Omental fat pad (tissue), 4 donors: Measurements from ENCODE around the gene UBE2F. TPM values are rescaled to one million over a fixed set of nuclear protein-coding genes. Genes with fewer than 3 reads are reported as not detected.
"Not testable (repeated sequence)": the region's sequence is repeated elsewhere in the genome, so short reads cannot be mapped to it uniquely, and the experiment has no call there.

Experiments
- ATAC-seq: fragments of 150-250 bp; one replicate; pipeline ENCODE4 v1.9.1; 2016; ENCODE audit warnings: mild to moderate bottlenecking, moderate library complexity; ENCODE audit not compliant: low FRiP score
- DNase-seq: peaks from one replicate; pipeline ENCODE4 v3.0.0-alpha.2; 2019; ENCODE audit warnings: low spot score
- CTCF ChIP-seq, 3 donors: fragments of 450-650 bp; IDR thresholded peaks; one replicate each; pipeline ENCODE4 v1.5.1; 2016 to 2017; ENCODE audit warnings: antibody characterized with exemption in 3 of 3, mild to moderate bottlenecking in 3 of 3, moderate library complexity in 2 of 3
- total RNA-seq, 4 donors: library from RNA; depleted of rRNA; stranded (reverse); fragments of >200 nt; gene quantifications; one replicate each; pipeline ENCODE4 v1.1.0, GENCODE V29; 2016

The UBE2F gene
- total RNA-seq, 4 donors from 2014 or later = 36.3 to 59.9 (median 51.3) TPM

GRCh38 chr2:237944302-237944701 is 22.5 kb upstream of the UBE2F start:
- no peak for DNase-seq
- ATAC-seq = no peak
- TF ChIP-seq CTCF (IDR thresholded peaks at IDR 0.05) = no peak

- DNase-seq (no peak), ATAC-seq (no peak)
- TF ChIP-seq CTCF (IDR thresholded peaks at IDR 0.05) = no peak
Measured at GRCh38 chr2:237946423-237946822, 20.4 kb upstream of the UBE2F start.

DNA sequence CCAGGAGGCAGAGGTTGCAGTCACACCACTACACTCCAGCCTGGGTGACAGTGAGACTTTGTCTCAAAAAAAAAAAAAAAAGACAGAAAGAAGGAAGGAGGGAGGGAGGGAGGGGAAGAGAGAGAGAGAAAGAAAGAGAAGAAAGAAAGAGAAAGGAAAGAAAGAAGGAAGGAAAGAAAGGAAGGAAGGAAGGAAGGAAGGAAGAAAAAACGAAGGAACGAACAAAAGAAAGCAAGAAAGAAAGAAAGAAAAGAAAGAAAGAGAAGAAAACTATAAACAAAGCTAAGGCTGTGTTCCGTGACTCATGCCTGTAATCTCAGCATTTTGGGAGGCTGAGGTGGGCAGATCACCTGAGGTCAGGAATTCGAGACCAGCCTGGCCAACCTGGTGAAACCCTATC is 15.5 kb upstream of the UBE2F start:
- DNase-seq, ATAC-seq: not testable (repeated sequence)

GRCh38 chr2:237951878-237952277 is 14.9 kb upstream of the UBE2F start:
- DNase-seq (no peak), ATAC-seq (no peak)
- no peak for TF ChIP-seq CTCF (IDR thresholded peaks at IDR 0.05)

DNA sequence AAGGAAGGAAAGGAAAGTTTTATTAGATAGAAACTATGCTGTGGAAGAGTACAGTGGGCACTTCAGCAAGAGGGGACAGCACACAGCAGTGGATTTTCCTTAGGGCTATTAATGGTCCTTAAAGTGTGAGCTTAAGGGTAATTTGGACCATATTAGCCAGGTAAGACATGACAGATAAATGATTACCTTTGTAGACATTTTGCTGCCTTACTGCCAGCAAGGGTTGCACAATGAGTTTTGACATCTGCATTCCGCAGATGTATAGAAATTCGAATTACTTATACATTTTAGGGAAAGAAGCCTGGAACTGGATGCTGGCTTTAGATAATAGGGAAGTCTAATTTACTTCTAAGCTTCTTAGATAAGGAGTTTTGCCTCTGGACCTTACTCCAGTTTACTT is 14.0 kb upstream of the UBE2F start:
- no peak for ATAC-seq
- no peak for TF ChIP-seq CTCF (IDR thresholded peaks at IDR 0.05)
- no peak for DNase-seq

GRCh38 chr2:237955640-237956401 is 11.0 kb upstream of the UBE2F start:
- peak; percentile 33 for ATAC-seq
- DNase-seq = no peak
- no peak for TF ChIP-seq CTCF (IDR thresholded peaks at IDR 0.05)

- no peak for DNase-seq
- TF ChIP-seq CTCF (IDR thresholded peaks at IDR 0.05) = no peak
- no peak for ATAC-seq
Measured at GRCh38 chr2:237956402-237956736, 10.4 kb upstream of the UBE2F start.
